AG09319 (cell line): ENCODE results near the gene CRIM1.

Experiments
- DNase-seq: peaks from one replicate; pipeline ENCODE4 v3.0.0-alpha.2; 2010; ENCODE audit warnings: low read depth; ENCODE audit errors: extremely low read depth
- TF ChIP-seq, protein P1 (sequence below): IDR thresholded peaks from 2 replicates; pipeline ENCODE4 v1.5.1; 2011; ENCODE audit warnings: low read depth, mild to moderate bottlenecking, inconsistent platforms, low read length, moderate library complexity

Gene CRIM1

GRCh38 chr2:36456227-36457175 is 100.9 kb downstream of the CRIM1 start:
- peak; percentile 52 for DNase-seq
- TF ChIP-seq, protein P1, sequence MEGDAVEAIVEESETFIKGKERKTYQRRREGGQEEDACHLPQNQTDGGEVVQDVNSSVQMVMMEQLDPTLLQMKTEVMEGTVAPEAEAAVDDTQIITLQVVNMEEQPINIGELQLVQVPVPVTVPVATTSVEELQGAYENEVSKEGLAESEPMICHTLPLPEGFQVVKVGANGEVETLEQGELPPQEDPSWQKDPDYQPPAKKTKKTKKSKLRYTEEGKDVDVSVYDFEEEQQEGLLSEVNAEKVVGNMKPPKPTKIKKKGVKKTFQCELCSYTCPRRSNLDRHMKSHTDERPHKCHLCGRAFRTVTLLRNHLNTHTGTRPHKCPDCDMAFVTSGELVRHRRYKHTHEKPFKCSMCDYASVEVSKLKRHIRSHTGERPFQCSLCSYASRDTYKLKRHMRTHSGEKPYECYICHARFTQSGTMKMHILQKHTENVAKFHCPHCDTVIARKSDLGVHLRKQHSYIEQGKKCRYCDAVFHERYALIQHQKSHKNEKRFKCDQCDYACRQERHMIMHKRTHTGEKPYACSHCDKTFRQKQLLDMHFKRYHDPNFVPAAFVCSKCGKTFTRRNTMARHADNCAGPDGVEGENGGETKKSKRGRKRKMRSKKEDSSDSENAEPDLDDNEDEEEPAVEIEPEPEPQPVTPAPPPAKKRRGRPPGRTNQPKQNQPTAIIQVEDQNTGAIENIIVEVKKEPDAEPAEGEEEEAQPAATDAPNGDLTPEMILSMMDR = no peak

DNA sequence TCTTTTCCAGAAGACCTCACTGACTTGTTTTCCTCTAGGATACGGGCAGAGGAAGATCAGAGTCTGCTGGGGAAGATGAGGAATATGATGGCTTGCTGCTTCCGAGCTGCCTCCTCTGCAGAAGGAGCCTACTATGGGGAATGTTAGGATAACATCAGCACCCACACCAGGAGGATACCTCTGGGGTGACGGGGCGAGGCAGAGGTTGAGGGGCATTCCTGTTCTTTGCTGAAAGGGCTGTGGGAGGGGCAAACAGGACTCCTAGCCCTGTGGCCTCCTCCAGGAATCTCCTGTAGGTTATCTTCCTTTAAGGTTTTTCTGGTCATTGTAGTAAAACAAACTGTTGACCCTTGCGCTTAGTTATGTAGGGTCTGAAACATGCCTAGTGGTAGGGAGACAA is 102.5 kb downstream of the CRIM1 start:
- TF ChIP-seq, protein P1 = no peak
- DNase-seq = no peak

GRCh38 chr2:36459725-36460137 is 104.2 kb downstream of the CRIM1 start:
- TF ChIP-seq, protein P1 = peak; percentile 33
- DNase-seq = no peak

DNA sequence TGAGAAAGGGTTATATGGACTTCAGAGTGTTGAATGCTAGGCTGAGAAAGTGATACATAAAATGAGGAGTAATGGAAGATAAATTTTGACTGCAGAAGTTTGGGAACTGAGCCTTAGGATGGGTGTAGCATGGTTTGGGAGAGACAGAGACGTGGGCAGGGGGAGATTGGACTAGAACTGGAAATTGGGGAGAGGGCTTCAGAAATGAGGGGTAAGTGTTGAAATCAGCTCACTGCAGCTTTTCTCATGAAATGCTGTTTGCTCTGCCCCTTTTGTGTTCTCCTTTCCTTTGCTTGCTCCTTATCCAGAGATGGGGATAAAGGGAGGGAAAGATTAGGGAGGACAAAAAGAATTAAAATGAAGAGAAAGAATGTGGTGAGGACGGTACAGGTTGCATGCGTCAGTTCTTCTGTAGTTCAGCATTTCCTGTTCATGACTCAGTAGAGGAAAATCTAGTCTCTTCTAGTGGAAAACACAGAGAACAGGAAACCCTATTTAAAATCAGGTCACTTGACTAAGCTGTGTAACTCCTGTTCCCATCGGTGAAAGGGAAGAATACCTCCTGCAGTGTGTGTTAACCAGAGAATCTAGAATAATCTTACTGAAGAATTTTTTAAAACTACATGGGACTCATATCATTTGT is 105.6 kb downstream of the CRIM1 start:
- no peak for DNase-seq
- TF ChIP-seq, protein P1 = no peak

GRCh38 chr2:36462311-36462935 is 106.8 kb downstream of the CRIM1 start:
- TF ChIP-seq, protein P1 = no peak
- DNase-seq = no peak

- DNase-seq = no peak
- TF ChIP-seq, protein P1 = no peak
Measured at GRCh38 chr2:36463365-36463764, 107.8 kb downstream of the CRIM1 start.
